NCI-H2029 treated with DMSO at 0.1 percent for 48 hours (cell line): ENCODE results near the gene LAMA1.
"Not testable (repeated sequence)": the region's sequence is repeated elsewhere in the genome, so short reads cannot be mapped to it uniquely, and the experiment has no call there.

Experiments used
- DNase-seq: peaks from one replicate; lab custom pipeline; 2025; lab: John Stamatoyannopoulos, UW

The LAMA1 gene

GRCh38 chr18:6949800-6950586, 167.6 kb downstream of the LAMA1 start:
- no peak for DNase-seq

- DNase-seq: no peak
These were observed 169.1 kb downstream of the LAMA1 start for GRCh38 chr18:6948281-6949055.

DNA sequence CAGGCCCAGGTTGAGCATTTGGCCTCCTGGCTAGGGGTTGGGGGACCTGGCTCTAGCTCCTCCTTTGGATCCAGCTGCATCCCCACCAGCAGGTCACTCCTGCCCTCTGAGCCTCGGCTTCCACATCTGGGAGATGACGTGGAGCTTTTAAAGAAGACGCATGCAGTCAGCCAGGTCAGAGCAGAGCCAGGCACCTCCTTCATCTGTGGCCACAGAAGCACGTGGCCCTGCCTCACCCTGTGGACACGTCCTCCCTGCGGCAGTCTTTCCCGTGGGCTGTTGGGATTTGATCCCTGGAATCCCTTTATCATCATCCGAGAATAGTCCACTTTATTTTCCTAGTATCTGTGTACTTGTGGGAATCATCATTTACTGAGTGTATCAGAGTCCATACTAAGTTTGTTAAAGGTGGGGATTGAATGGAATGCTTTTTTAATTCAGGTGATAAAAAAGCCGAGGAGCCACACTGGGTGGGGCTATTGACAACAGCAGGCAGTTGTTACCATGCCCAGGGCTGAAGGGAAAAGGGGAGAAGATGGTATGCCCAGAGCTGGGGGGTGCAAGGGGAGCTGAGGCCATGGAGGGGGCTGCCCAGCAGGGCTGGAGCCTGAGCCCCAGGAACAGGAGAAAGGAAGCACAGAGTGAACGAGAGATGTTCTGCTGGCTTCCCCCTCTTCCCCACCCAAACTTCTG, 170.1 kb downstream of the LAMA1 start:
- DNase-seq: no peak

- DNase-seq: peak; percentile 61
These were observed 174.5 kb downstream of the LAMA1 start for GRCh38 chr18:6943143-6943542.

DNA sequence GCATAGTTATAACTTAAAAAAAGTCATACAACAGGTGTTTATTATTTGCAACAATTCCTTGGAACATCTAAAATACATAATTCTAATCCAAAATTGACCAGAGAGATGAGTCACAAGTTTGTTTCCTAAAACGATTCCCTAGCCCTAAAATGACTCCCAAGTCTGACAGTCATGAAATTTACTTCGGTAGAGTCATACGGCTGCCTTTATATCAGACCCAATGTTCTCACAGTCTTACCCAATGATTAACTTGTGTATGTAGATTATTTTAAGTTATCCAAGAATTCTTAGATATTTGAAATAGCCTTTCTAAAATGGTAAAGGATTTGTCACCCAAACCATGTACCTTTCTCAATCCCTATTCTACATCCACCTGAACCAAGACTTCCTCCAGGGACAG, 174.9 kb downstream of the LAMA1 start:
- DNase-seq: no peak

DNA sequence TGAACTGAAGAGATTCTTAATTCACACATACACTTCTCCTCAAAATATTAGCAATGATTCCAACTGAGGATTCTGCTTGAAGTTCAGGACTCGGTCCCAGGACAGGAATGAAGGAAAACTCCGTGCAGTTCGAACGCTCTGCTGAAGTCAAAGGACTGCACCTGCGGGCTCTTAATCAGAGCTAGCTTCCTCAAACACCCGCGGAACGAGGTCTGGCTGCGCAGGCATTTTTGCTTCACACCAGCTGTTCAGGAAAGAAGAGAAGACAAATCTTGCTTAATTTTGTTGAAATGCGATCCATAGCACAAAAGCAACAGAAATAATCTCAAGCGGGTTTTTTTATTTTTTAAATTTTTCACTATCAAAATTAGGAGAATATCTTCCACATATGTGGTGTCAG, 175.6 kb downstream of the LAMA1 start:
- no peak for DNase-seq

DNA sequence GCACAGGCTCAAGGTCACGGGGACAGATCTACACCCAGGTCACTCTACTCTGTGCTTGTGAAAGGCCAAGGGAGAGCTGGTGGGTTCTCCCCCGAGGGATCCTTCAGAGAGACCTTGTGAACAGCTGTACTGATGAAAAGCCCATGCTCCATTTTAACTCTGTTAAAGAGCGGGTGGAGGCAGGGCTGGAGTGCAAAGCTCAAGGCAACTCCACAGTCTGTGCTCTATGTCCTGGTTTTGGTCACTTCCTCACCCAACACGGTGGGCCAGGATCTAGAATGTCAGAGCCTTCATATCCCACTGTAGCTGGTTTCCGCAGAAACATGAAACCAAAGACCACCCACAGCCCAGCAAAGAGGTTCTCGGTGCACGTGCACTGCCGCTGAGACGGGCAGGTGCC, 177.1 kb downstream of the LAMA1 start:
- no peak for DNase-seq

DNA sequence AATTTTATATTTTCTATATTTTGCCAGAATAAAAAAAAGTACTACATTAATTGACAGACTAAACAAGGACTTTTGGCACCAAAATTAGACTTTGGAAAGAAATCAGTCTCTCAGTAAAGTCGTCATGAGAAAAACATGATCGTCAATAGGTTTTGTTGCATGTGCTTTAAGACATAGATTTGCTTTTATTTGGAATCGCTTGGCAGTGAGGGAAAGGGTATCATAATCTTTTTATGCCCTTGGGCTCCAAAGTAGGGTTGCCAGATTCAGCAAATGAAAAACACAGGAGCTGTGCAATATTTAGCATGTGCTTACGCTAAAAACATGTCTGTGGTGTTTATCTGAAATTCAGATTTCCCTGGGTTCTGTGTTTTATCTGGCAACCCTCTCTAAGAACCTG, 177.6 kb downstream of the LAMA1 start:
- no peak for DNase-seq

- not testable (repeated sequence) for DNase-seq
These were observed 179.2 kb downstream of the LAMA1 start for GRCh38 chr18:6938403-6938802.

GRCh38 chr18:6938003-6938402, 179.6 kb downstream of the LAMA1 start:
- no peak for DNase-seq

DNA sequence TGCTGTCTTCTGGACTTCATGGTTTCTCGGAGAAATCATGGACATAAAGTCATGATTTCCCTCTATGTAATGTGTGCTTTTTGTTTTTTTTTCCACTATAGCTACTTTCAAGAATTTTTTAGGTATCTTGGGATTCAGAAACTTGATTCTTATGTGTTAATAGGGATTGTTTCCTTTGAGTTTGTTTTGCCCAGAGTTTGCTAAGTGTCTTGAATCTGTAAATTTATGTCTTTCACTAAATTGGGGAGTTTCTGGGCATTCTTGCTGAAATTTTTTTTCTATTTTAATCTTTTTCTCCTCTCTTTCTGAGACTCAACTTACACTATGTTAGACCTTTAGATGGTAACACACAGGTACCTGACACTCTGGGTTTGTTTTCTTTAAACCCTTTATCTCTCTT, 182.7 kb downstream of the LAMA1 start:
- DNase-seq: no peak

DNA sequence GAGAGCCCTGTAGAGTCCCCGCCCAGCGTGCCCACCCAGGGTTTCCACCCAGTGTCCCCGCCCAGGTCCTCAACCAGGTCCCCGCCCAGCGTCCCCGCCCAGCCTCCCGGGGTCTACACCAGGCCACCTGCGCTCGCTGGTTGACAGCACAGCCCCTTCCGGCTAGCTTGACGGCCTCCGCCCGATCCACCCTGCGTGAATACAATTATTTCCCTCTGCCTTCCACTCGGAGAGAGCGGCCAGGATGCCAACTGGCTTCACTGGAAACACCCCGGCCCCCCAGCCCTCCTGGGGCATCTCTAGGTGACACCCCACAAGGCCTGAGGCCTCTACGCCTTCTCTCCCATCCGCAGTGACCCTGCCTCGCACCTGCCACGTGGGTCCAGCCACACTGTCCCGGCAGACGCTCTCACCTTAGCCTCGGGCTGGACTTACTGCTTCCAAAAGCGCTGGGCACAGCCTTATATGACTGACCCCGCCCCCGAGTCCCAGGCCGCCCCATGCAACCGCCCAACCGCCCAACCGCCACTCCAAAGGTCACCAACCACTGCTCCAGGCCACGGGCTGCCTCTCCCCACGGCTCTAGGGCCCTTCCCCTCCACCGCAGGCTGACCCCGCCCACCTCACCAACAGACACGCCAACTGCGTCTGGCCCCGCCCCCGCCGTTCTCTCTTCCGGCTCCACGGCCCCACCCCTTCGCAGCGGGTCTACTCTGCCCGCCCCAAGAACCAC, 188.1 kb downstream of the LAMA1 start:
- DNase-seq: no peak

DNA sequence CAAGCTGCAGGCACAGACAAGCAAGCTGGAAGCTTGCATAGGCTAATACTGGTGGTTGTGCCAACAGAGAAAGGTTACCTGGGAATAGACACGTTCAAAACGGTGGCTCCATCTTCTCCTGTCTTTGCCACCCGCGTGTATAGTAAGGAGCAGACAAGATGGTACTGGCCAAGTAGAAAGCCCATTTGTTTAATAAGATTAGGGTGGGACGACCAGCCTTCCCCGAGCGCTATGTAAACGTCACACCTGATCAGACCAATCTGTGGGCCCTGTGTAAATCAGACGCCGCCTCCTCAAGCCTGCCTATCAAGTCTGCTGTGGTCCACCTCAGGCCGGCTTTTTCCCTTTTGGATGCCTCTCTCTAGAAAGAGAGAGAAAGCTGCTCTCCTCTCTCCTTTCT, 189.2 kb downstream of the LAMA1 start:
- DNase-seq: no peak

GRCh38 chr18:6927153-6927552, 190.4 kb downstream of the LAMA1 start:
- no peak for DNase-seq

GRCh38 chr18:6923220-6923619, 194.4 kb downstream of the LAMA1 start:
- no peak for DNase-seq

DNA sequence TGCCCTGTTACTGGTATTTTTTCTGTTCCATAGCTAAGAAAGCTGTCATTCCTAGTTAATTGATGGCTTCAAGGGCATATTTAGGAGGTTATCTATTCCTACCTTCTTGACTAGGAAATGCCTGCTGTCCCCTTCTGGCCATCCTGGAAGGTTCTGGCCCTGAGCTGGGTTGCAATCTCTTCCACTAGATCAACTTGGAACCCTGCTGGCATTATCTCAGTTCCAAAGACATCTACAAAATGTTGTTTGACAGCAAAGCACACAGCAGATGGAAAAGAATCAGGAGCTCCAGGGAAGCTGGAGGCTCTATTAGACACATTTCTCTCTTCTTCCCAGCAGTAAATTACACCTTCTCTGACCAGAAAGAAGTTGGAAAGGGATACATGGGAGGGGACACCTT, 196.0 kb downstream of the LAMA1 start:
- DNase-seq: no peak

DNA sequence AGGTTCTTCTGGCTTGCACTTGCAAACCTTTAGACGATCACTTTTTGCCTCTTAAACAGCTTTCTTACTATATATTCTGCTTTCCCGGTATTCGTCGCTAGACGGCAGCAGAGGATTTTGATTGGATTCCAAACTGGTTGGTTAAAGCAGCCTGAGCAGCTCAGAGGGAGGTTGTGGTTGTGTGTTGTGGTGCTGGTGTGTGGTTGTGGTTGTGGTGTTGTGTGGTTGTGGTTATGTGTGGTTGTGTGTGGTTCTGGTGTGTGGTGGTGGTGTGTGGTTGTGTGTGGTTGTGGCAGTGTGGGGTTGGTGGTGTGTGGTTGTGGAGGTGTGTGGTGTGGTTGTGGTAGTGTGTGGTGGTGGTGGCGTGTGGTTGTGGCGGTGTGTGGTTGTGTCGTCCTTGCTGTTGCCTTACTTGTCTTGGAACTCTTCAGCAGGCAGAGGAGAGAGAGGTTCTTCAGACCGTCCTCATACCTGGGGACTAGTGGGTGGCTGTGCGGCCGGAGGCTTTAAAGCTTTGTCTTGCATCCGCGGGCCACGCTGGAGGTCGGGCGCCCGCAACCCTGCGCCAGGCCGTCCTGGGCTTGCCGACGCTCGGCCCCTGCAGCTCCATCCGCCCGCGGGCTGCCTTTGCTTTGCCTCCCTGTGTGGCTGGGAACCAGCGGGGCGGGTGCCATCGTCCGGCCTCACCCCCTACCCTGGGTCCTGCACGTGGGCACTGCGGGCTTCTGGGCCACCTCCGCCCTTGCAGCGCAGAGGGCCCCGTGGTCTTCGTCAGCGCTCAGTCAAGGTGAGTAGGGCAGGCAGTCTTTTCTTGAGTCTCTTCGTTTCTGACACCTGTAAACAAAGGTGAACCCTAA, 197.3 kb downstream of the LAMA1 start:
- peak; percentile 47 for DNase-seq

- DNase-seq: no peak
These were observed 200.5 kb downstream of the LAMA1 start for GRCh38 chr18:6917072-6917471.

GRCh38 chr18:6901286-6901926, 216.2 kb downstream of the LAMA1 start:
- no peak for DNase-seq

DNA sequence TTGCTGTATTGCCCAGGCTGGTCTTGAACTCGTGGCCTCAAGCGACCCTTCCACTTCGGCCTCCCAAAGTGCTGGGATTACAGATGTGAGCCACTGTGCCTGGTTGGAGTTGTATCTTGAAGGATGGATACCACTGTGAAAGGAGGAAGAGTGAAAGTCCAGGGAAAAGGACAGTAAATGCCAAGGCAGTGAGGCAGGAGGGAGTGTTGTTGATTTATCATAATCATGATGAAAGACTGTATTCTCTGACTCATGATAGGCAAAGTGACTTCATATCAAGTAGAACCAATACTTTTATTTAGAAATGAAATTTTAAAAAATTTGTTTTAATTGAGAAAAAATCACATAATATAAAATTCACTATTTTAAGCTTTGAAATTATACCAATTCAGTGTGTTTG, 225.8 kb downstream of the LAMA1 start:
- no peak for DNase-seq
